HG03139 (cell line): ENCODE results near the gene ATP7B.

Source experiments
- ATAC-seq: cut with Tn5 transposase; IDR thresholded peaks from one replicate; pipeline ENCODE4 v1.9.1; 2021; ENCODE audit not compliant: unreplicated experiment

ATP7B gene

GRCh38 chr13:51953347-51954195 is 57.7 kb downstream of the ATP7B start:
- ATAC-seq: no peak

- no peak for ATAC-seq
These were observed 60.5 kb downstream of the ATP7B start for GRCh38 chr13:51950722-51951121.

- no peak for ATAC-seq
These were observed 65.0 kb downstream of the ATP7B start for GRCh38 chr13:51946163-51946669.

- ATAC-seq: no peak
These were observed 66.1 kb downstream of the ATP7B start for GRCh38 chr13:51945149-51945548.

- no peak for ATAC-seq
These were observed 66.8 kb downstream of the ATP7B start for GRCh38 chr13:51944428-51944827.

- ATAC-seq: no peak
These were observed 67.5 kb downstream of the ATP7B start for GRCh38 chr13:51943721-51944120.

GRCh38 chr13:51942189-51942588 is 69.1 kb downstream of the ATP7B start:
- ATAC-seq: no peak

GRCh38 chr13:51938454-51938853 is 72.8 kb downstream of the ATP7B start:
- ATAC-seq: no peak

GRCh38 chr13:51937320-51938290 is 73.6 kb downstream of the ATP7B start:
- ATAC-seq: no peak

- ATAC-seq: no peak
These were observed 75.7 kb downstream of the ATP7B start for GRCh38 chr13:51935326-51936171.

GRCh38 chr13:51934461-51935087 is 76.7 kb downstream of the ATP7B start:
- no peak for ATAC-seq

- ATAC-seq: no peak
These were observed 77.7 kb downstream of the ATP7B start for GRCh38 chr13:51933466-51934058.

GRCh38 chr13:51932231-51932630 is 79.0 kb downstream of the ATP7B start:
- no peak for ATAC-seq

GRCh38 chr13:51931606-51932005 is 79.6 kb downstream of the ATP7B start:
- ATAC-seq: no peak

GRCh38 chr13:51929699-51930098 is 81.6 kb downstream of the ATP7B start:
- no peak for ATAC-seq

- no peak for ATAC-seq
These were observed 83.0 kb downstream of the ATP7B start for GRCh38 chr13:51928231-51928630.

- ATAC-seq: no peak
These were observed 84.1 kb downstream of the ATP7B start for GRCh38 chr13:51927129-51927528.

- ATAC-seq: no peak
These were observed 84.7 kb downstream of the ATP7B start for GRCh38 chr13:51926528-51926885.

GRCh38 chr13:51925865-51926527 is 85.3 kb downstream of the ATP7B start:
- no peak for ATAC-seq
